HG03442 (cell line): ENCODE results near the gene SULT4A1.
"Not testable (repeated sequence)": the region's sequence is repeated elsewhere in the genome, so short reads cannot be mapped to it uniquely, and the experiment has no call there.

ENCODE experiments used
- ATAC-seq: cut with Tn5 transposase; IDR thresholded peaks from one replicate; pipeline ENCODE4 v1.9.1; 2021; ENCODE audit warnings: mild to moderate bottlenecking, moderate library complexity; ENCODE audit not compliant: unreplicated experiment

The SULT4A1 gene, protein sequence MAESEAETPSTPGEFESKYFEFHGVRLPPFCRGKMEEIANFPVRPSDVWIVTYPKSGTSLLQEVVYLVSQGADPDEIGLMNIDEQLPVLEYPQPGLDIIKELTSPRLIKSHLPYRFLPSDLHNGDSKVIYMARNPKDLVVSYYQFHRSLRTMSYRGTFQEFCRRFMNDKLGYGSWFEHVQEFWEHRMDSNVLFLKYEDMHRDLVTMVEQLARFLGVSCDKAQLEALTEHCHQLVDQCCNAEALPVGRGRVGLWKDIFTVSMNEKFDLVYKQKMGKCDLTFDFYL

DNA sequence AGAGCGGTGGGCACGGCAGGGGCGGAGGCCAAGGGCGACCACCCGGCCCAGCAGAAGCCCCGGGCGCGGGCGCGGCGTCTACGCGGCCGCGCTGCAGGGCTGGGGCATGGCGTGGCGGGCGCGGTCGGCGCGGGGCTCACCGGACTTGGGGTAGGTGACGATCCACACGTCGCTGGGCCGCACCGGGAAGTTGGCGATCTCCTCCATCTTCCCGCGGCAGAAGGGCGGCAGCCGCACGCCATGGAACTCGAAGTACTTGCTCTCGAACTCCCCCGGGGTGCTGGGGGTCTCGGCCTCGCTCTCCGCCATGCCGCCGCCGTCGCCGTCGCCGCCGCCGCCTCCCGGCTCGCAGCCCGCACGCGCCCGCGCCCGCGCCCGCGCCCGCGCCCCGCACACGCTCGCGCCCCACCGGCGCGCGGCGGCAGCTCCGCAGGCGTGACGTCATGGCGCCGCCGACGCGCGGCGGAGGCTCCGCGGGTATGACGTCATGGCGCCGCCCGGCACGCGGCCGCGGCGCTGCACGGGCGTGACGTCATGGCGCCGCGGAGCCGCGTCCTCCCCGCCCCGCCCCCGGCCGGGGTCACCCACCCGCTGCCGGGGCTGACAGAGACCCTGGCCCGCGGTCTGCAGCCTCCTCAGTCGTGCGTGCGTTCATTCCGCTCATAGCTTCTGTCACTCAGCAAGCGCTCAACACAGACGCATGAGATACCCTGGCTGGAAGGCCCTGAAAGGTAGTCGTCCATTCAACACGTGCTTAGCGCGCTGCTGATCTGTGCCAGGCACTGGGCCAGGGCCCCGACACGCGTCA, at the start of gene SULT4A1:
Gene SULT4A1 (minus strand): TSS at position 440 of the 808 bp plus-strand sequence. CDS start 131 bp downstream, at position 309.
- no peak for ATAC-seq

DNA sequence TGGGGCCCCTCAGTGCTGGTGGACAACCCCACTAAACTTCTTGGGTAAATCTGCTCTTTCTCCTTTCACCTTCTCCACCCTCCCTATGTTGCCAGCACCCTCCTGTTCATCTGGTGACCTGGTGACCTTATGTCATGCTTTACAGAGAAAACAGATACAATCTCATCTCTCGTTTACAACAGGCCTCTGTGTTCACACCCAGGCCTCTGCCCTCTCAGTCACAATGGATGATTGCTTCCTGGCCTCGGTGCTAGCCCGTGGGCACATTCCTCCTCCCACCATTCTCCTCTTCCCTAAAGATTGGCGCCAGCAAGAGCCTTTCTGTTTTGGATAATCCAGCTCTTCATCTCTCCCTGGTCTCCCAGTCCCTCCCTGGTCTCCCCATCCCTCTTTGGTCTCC, 49.0 kb upstream of the SULT4A1 start:
- ATAC-seq = no peak

DNA sequence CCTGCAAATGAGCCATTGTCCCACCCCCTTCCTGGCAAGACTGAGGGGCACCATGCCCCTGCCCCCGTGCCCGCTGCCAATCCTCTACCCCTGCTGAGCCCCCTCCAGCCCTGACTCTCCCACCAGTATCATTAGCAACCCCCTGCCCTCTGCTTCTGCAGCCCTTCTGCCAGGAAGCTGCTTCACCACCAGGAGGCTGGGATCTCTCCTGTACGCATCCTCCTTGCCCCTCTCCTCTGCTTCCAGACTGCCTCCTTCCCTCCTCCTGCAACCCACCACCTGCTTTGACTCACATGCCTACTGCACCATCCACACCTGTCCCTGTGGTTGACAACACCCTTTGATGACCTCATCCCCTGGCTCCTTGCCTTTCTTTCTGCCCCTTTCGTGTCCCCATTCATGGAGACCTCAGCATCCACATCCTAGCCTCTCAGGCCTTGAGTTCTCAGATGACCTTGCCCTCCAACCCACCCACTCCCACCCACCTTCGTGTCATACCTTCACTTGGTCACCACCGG, 47.9 kb upstream of the SULT4A1 start:
- no peak for ATAC-seq

DNA sequence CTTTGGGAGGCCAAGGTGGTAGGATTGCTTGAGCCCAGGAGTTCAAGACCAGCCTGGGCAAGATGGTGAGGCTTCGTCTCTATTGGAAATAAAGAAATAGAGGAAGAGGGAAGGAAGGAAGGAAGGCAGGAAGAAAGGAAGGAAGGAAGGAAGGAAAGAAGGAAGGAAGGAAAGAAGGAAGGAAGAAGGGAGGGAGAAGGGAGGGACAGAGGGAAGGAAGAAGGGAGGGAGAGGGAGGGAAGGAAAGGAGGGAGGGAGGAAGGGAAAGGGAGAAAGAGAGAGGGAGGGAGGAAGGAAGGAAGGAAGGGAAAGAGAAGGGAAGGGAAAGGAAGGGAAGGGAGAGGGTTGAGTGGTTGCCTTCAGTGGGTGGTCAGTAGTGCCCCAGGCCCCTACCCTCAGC, 47.4 kb upstream of the SULT4A1 start:
- no peak for ATAC-seq

DNA sequence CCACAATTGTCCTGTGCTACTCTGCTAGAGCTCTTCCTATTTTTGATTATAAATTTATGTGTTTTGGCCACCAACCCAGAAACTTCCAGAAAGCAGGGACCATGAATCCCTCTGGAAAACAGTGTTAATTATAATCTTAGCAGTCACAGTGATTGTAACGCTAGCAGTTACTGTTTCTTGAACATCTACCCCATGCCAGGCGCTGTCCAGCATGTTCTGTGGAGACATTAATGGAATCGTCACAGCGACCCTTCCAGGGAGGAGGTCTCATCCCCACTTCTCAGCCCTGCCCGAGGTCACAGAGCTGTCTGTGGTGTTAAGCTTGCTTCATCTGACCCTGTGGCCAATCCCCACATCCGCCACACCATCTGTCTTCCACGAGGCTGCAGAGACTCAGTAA, 43.4 kb upstream of the SULT4A1 start:
- no peak for ATAC-seq

DNA sequence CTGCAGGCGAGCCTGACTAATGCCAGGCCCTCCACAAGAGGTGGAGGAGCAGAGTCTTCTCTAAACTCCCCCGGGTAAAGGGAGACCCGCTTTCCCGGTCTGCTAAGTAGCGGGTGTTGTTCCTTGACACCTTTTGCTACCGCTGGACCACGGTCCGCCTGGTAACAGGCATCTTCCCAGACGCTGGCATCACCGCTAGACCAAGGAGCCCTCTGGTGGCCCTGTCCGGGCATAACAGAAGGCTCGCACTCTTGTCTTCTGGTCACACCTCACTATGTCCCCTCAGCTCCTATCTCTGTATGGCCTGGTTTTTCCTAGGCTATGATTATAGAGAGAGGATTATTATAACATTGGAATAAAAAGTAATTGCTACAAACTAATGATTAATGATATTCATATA, 42.1 kb upstream of the SULT4A1 start:
- not testable (repeated sequence) for ATAC-seq

DNA sequence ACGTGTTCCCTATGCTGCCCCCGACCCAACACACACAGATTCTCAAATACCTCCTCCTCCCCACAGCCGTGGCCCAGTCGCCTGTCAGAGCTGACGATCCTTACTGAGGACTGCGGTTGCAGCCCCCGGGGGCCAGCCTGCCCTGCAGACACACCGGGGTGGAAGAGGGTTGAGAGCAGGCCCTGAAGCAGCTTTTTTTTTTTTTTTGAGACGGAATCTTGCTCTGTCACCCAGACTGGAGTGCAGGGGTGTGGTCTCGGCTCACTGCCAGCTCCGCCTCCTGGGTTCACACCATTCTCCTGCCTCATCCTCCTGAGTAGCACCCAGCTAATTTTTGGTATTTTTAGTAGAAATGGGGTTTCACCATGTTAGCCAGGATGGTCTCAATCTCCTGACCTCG, 40.7 kb upstream of the SULT4A1 start:
- ATAC-seq = not testable (repeated sequence)

DNA sequence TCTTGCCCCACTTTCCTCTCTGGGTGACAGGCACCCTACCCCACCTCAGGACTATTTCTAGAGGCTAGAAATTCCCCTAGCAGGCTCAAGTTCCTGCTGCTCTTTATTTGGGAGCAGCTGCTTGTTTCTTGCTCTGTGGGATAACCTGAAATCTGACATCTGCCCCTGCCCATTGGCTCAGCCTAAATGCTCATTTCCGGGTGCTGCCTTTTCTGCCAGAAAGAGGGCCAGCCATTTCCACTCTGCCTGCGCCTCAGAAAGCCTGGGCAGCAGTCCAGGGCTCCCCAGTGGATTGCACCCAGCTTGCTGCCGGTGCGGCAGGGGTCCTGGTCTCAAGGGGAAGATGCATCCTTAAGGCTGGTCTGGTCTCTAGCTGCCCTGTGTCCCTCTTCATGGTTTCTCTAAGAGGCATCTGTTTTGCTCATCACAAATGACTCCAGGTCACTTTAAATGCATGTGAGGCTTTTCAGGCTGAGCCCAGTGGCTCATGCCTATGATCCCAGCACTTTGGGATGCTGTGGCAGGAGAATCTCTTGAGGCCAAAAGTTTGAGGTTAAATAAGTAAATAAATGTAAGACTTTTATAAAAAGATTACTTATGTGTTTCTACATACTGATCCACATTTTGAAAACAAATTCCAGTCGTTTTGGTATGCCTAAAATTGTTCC, 39.8 kb upstream of the SULT4A1 start:
- no peak for ATAC-seq

DNA sequence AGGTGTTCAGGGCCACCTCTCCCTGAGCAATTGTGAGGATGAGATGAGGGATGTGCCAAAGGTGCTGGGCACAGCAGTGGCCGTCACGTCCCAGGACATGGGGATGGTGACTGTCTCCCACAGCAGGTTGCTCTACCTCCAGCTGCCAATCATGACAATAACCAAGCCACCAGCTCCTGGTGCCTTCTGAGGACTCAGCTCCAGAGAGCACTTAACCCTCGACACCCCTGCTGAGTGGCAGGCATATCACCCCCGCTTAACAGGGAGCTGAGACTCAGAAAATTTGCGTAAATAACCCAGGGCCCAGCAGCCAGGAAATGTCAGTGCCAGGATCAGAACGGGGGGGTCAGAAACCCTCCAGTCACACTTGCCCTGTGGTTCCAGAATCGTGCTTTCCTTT, 37.9 kb upstream of the SULT4A1 start:
- no peak for ATAC-seq

DNA sequence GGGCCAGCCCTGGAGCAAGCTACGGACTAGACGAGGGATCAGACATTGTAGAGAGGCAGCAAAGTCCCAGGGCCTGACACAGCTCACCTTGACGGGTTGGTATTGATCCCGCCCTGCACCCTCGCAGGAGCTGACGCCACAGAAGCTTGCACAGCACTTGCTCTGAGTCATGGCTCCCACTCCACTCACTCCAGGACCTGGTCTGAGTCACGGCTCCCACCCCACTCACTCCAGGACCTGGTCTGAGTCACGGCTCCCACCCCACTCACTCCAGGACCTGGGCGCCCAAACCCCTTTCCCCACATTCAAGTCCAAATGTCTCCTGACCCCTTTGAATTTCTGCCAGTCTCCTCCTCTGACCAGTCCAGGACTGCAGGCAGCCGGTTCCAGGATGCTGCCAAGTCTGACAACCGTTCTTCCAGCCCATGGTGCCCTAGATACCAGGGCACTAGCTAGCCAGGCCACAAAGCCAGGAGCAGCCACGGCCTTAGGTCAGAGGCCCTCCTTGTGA, 35.5 kb upstream of the SULT4A1 start:
- no peak for ATAC-seq

DNA sequence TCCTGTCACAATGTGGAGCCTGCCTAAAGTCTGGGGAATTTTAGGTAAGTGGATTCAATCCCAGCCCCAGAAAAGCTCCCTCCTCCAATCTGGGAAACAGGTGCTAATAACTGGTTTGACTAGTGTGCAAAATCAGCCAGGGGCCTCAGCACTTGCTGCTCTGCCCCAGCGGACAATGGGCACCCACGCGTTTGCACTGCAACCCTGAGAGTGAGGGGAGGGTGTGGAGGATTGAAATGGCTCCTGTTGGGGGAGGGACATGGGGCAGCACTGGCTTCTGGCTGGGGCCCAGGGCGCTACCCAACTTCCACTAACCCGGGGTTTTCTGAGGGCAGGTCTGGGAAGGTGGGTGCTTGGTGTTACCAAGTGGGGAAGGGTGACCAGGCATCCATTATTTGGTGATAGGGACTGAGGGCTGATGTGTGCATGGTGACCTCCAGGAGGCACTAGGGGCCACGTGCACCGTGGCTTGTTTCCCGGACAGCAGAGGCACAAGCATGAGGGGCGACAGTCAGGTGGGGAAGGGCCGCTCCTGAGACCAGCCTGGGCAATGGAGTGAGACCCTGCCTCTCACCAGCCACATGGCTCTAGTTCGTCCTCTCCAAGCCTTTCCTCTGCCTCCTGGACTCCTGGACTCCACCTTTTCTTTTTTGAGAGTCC, 33.8 kb upstream of the SULT4A1 start:
- no peak for ATAC-seq

DNA sequence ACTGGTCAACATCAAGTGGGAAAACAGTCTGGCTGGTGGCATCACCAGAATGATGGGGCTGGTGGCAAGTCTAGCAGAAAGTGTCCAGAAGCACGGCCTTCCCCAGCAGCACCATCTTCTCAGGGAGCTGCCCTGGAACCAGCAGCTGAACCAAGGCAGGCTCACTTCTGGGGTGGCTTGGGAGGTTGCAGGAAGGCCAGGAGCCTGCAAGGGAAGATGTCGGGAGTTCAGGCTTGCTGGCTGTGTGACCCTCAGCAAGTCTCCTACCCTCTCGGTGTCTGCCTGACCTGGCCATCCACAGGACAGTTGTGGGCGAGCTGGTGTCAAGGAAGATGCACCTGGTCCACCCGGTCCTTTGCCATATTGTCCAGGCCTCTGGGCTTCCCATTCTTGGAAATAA, 31.8 kb upstream of the SULT4A1 start:
- ATAC-seq = no peak

DNA sequence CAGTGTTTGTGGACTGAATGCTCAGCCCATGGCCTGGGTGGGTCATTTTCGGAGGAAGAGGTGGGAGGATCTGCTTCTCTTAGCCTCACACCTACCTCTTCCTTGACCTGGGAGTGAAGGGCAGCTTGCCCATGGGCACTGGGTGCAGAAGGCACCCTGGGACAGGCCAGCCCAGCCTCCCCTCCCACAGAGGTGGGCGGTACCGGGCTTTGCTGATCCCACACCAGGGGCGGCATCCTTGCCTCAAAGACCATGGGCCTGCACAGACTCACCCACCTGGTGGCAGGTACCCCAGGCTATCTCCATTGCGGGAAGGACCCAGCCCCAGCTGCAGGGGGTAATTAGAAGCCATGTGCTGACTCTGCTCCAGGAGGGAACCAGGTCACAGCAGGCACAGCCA, 31.0 kb upstream of the SULT4A1 start:
- ATAC-seq = no peak

DNA sequence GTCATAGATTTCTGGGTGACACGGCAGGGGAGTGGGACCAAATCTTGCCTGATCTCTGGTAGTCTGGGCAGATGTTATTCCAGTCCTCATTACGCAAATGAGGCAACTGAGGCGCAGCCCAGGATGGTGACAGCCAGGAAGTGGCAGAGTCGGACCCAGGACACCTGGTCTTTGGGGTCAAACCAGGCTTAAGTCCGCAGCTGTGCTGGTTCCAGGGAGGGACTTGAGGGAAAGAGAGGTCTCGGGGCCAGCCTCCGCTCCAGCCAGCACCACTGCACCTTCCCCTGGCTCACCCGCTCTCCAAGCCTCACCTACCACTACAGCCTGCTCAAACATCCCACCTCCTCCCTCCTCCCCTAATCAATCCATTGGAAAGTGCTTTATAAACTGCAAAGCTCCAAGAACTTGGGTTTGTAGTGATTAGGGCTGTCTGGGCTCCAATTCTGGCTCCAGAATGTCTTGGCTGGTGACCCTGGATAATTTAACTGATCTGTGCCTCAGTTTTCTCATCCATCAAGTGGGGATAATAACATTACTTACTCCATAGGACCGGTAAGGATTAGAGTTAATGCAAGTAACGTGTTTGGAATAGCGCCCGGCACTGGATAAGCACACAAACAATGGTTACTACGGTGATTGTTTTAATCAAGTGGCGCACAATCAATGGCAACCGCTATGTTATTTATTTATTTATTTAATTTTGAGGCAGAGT, 30.0 kb upstream of the SULT4A1 start:
- no peak for ATAC-seq

DNA sequence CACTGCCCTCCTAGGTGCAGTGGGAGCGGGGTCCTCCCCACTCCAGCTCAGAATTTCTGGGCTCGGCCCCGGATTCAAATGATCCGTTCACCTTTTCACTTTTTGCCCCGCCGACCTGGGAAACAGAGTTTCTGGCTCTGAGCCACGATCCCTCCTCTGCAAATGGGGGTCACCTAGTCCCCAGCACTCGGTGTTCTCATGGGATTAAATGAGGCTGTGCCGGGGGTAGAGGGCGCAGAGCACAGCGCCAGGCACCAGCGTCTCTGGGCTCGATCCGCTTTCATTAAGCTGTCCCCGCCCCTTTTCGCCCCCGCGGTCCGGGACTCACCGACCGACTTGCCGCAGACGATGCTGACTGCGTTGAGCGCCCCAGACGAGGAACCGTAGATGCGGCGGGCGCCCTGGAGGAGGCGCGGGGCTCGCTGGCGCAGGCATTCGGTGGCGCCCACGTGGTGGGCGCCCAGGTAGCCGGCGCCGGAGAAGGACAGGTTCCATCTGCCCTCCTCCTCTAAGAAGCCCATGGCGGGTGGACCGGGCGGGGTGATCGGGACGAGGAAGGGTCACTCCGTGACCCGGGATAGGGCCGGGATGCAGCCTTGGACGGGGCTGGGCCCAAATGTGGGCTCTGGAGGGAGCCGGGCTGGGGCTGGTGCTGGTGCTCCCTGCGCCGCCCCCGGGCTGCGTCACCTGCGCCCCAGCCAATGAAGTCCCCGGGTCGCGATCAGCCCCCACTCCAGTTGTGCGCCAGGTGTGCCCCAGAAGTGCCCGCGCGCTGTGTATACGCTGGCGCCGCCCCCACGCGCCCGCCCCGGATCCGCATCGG, 29.3 kb upstream of the SULT4A1 start, which contains the start of gene PNPLA5:
Gene PNPLA5 (minus strand): TSS at position 654 of the 823 bp plus-strand sequence. CDS start 133 bp downstream, at position 521.
- no peak for ATAC-seq

DNA sequence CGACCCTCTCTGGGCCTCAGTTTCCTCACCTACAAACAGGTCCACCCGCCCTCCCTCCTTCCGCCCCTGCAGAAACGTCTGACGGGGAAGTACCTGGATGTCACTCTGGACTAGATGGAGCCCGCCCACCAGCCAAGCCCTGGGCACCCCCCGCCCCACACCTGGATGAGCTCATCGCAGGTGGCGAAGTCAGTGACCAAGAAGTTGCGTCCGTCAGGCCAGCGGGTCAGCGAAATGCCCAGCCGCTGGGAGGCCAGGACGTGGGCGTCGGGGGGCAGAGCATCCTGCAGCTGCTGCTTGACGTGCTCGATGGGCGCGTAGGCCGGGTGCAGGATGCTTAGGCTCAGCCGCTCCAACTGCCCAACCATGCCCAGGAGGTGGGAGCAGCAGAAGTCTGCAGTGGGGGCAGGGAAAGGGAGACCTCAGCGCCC, 28.6 kb upstream of the SULT4A1 start:
- no peak for ATAC-seq

DNA sequence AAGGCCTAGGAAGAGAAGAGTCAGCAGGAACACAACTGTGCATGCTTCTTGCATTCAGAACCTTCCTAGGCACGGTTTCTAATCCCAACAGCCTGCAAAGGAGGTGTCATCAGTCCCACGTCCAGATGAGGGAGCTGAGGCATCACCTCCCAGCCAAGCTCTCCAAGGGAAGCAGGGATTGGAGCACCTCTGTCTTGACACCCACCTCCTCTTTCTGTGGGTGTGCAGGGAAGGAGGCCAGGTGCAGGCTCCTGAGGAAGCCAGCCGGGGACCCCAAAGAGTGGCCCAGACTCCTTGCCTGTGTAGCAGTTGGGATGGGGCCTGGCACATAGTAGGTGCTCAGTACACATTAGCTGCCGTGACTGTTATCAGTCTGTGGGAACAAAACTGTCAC, 27.5 kb upstream of the SULT4A1 start:
- no peak for ATAC-seq

DNA sequence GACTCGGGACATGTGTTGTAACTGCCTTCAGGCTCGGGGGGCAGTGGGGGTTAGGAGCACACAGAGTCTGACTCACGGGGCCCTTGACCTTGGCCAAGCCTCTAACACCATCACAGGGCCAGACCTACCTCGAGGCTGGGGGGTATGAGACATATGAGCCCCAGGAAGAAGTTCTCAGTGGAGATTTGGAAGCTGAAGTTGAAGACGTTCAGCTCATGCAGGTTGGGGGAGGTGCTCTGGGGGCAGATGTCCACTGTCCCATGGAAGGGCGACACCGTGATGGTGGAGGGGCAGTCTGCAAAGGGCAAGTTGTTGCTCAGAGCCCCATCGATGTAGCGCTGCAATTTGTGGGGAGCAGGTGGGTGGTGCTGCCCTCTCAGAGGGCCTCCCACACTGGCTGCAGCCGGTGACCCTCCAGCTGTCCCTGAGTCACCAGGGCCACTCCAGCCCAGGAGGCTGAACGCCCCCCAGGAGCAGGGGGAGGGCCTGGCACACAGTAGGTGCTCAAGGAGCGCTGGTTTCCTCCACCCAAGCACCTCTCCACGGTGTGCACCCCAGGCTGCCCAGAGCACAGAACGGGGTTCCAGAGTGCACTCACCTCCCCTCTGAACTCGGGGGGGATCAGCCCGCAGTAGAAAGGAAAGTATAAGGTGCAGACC, 27.0 kb upstream of the SULT4A1 start:
- no peak for ATAC-seq

DNA sequence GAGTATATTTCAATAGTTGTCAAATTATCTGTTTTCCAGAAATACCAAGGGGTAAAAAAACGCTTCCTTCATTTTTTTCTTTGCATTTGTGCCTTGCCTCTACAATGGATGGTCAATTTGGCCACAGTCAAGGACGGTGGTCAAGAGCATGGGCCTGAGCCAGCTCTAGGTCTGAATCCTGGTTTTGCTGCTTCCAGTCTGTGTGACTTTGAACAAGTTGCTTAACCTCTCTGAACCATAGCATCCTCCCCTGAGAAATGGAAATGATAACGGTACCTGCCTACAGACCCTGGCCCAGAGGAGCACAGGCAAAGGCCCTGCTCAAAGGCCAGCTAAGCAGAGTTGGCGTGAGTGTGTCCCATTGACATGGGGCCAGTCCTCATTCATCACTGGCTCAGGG, 26.4 kb upstream of the SULT4A1 start:
- ATAC-seq = no peak
